WI38 (cell line): Measurements from ENCODE around the gene CPSF2.

Source experiments
- H3K4me3 ChIP-seq: 2 replicates; pipeline ENCODE4 v1.5.1; 2011; ENCODE audit warnings: low read depth, mild to moderate bottlenecking, control low read depth, low read length
- CTCF ChIP-seq: IDR thresholded peaks from 2 replicates; pipeline ENCODE4 v1.5.1; 2012; ENCODE audit warnings: low read depth, mild to moderate bottlenecking, control low read depth, low read length

CPSF2 gene

GRCh38 chr14:92121670-92122350 lies at the start of gene CPSF2, which contains the start of gene NDUFB1:
TSS of gene CPSF2 (plus strand) at chr14:92121969. CDS start at chr14:92130985, 9,016 bp downstream.
TSS of gene NDUFB1 (minus strand) at chr14:92121706. CDS start at chr14:92117637, 4,069 bp downstream.
- peak within 1 kb of the TSS; percentile 95 for H3K4me3 ChIP-seq

GRCh38 chr14:92074555-92074954 lies 47.2 kb upstream of the CPSF2 start:
- TF ChIP-seq CTCF: no peak

More at GRCh38 chr14:92121670-92122350, at the start of gene CPSF2, which contains the start of gene NDUFB1:
- no peak for TF ChIP-seq CTCF

GRCh38 chr14:92088494-92088893 lies 33.3 kb upstream of the CPSF2 start:
- no peak for TF ChIP-seq CTCF
- H3K4me3 ChIP-seq: no peak overlapping the region

More at GRCh38 chr14:92074555-92074954, 47.2 kb upstream of the CPSF2 start:
- no peak overlapping the region for H3K4me3 ChIP-seq

- TF ChIP-seq CTCF: no peak
- no peak overlapping the region for H3K4me3 ChIP-seq
Observed at GRCh38 chr14:92093320-92093719, 28.4 kb upstream of the CPSF2 start.

- no peak overlapping the region for H3K4me3 ChIP-seq
- TF ChIP-seq CTCF: no peak
Observed at GRCh38 chr14:92099802-92100201, 22.0 kb upstream of the CPSF2 start.

- no peak overlapping the region for H3K4me3 ChIP-seq
- TF ChIP-seq CTCF: no peak
Observed at GRCh38 chr14:92103363-92103989, 18.3 kb upstream of the CPSF2 start.
